Astrocyte (in vitro differentiated cells and primary cell): ENCODE measurements around the gene STON2.

ENCODE experiments used
- EZH2 ChIP-seq: IDR thresholded peaks from 2 replicates; pipeline ENCODE4 v1.6.1; 2012; ENCODE audit warnings: mild to moderate bottlenecking, low read length, inconsistent platforms; ENCODE audit not compliant: insufficient read depth
- TF ChIP-seq, protein P1 (sequence below): IDR thresholded peaks from 2 replicates; pipeline ENCODE4 v1.5.1; 2011; ENCODE audit warnings: low read depth, mild to moderate bottlenecking, inconsistent platforms, low read length, moderate library complexity; ENCODE audit not compliant: insufficient read depth

- TF ChIP-seq, protein P1, sequence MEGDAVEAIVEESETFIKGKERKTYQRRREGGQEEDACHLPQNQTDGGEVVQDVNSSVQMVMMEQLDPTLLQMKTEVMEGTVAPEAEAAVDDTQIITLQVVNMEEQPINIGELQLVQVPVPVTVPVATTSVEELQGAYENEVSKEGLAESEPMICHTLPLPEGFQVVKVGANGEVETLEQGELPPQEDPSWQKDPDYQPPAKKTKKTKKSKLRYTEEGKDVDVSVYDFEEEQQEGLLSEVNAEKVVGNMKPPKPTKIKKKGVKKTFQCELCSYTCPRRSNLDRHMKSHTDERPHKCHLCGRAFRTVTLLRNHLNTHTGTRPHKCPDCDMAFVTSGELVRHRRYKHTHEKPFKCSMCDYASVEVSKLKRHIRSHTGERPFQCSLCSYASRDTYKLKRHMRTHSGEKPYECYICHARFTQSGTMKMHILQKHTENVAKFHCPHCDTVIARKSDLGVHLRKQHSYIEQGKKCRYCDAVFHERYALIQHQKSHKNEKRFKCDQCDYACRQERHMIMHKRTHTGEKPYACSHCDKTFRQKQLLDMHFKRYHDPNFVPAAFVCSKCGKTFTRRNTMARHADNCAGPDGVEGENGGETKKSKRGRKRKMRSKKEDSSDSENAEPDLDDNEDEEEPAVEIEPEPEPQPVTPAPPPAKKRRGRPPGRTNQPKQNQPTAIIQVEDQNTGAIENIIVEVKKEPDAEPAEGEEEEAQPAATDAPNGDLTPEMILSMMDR = no peak
- no peak for TF ChIP-seq EZH2
Measured at GRCh38 chr14:81436296-81437138, 36.4 kb upstream of the STON2 start.
